ENCODE data around the gene M1AP.
A peak's percentile ranks its signal among the peaks of the same experiment; 100 is the strongest.
"Not testable (repeated sequence)": the region's sequence is repeated elsewhere in the genome, so short reads cannot be mapped to it uniquely, and the experiment has no call there.

M1AP gene

GRCh38 chr2:74572178-74572925 is 75.8 kb downstream of the M1AP start:
- no peak overlapping the region for H3K27ac Mint-ChIP-seq
- no peaks in the 10 kb centered on the region for H3K36me3 Mint-ChIP-seq (ENCODE audit: low read depth)
- peaks cover 45% of the 10 kb centered on the region for H3K4me1 Mint-ChIP-seq (ENCODE audit: low read depth)
- no peak overlapping the region for H3K4me3 Mint-ChIP-seq
- H3K27me3 Mint-ChIP-seq, result peaks cover 8% of the 10 kb centered on the region
- H3K9me3 Mint-ChIP-seq, result peaks cover 6% of the 10 kb centered on the region

- H3K9me3 Mint-ChIP-seq, result peaks cover 6% of the 10 kb centered on the region
- no peak overlapping the region for H3K27ac Mint-ChIP-seq
- no peak overlapping the region for H3K4me3 Mint-ChIP-seq
These were observed 77.1 kb downstream of the M1AP start for GRCh38 chr2:74571058-74571457.

GRCh38 chr2:74569686-74570085 is 78.4 kb downstream of the M1AP start:
- Mint-ChIP-seq H3K27me3 (peaks cover 8% of the 10 kb centered on the region), H3K4me3 (no peak overlapping the region), H3K36me3 (ENCODE audit: low read depth) (no peaks in the 10 kb centered on the region), H3K27ac (no peak overlapping the region), H3K4me1 (ENCODE audit: low read depth) (peaks cover 57% of the 10 kb centered on the region), H3K9me3 (peaks cover 5% of the 10 kb centered on the region)

More at GRCh38 chr2:74571058-74571457, 77.1 kb downstream of the M1AP start:
- no peaks in the 10 kb centered on the region for H3K36me3 Mint-ChIP-seq (ENCODE audit: low read depth)
- H3K4me1 Mint-ChIP-seq (ENCODE audit: low read depth), result peaks cover 53% of the 10 kb centered on the region
- H3K27me3 Mint-ChIP-seq, result peaks cover 8% of the 10 kb centered on the region

GRCh38 chr2:74567881-74568280 is 80.2 kb downstream of the M1AP start:
- peak overlapping the region; percentile 1 for H3K27ac Mint-ChIP-seq
- no peak overlapping the region for H3K4me3 Mint-ChIP-seq
- no peaks in the 10 kb centered on the region for H3K9me3 Mint-ChIP-seq
- peaks cover 43% of the 10 kb centered on the region for H3K4me1 Mint-ChIP-seq (ENCODE audit: low read depth)
- H3K36me3 Mint-ChIP-seq (ENCODE audit: low read depth), result no peaks in the 10 kb centered on the region
- H3K27me3 Mint-ChIP-seq, result peaks cover 13% of the 10 kb centered on the region

GRCh38 chr2:74566754-74567085 is 81.4 kb downstream of the M1AP start:
- H3K4me3 Mint-ChIP-seq, result peak overlapping the region; percentile 68

GRCh38 chr2:74566076-74566753 is 81.9 kb downstream of the M1AP start:
- no peaks in the 10 kb centered on the region for H3K36me3 Mint-ChIP-seq (ENCODE audit: low read depth)
- H3K4me3 Mint-ChIP-seq, result peak overlapping the region; percentile 68
- H3K27me3 Mint-ChIP-seq, result peaks cover 27% of the 10 kb centered on the region
- peaks cover 38% of the 10 kb centered on the region for H3K4me1 Mint-ChIP-seq (ENCODE audit: low read depth)
- H3K9me3 Mint-ChIP-seq, result no peaks in the 10 kb centered on the region
- peak overlapping the region; percentile 90 for H3K27ac Mint-ChIP-seq

More at GRCh38 chr2:74566754-74567085, 81.4 kb downstream of the M1AP start:
- Mint-ChIP-seq H3K36me3 (ENCODE audit: low read depth) (no peaks in the 10 kb centered on the region), H3K27ac (peak overlapping the region; percentile 90), H3K27me3 (peaks cover 22% of the 10 kb centered on the region), H3K9me3 (no peaks in the 10 kb centered on the region), H3K4me1 (ENCODE audit: low read depth) (peaks cover 38% of the 10 kb centered on the region)

- no peaks in the 10 kb centered on the region for H3K9me3 Mint-ChIP-seq
- peaks cover 33% of the 10 kb centered on the region for H3K27me3 Mint-ChIP-seq
- H3K27ac Mint-ChIP-seq, result no peak overlapping the region
- H3K4me3 Mint-ChIP-seq, result no peak overlapping the region
- H3K4me1 Mint-ChIP-seq (ENCODE audit: low read depth), result peaks cover 45% of the 10 kb centered on the region
- no peaks in the 10 kb centered on the region for H3K36me3 Mint-ChIP-seq (ENCODE audit: low read depth)
These were observed 83.9 kb downstream of the M1AP start for GRCh38 chr2:74564222-74564621.

GRCh38 chr2:74562126-74562775 is 85.9 kb downstream of the M1AP start:
- no peak overlapping the region for H3K27ac Mint-ChIP-seq
- H3K36me3 Mint-ChIP-seq (ENCODE audit: low read depth), result no peaks in the 10 kb centered on the region
- peaks cover 26% of the 10 kb centered on the region for H3K4me1 Mint-ChIP-seq (ENCODE audit: low read depth)
- no peaks in the 10 kb centered on the region for H3K9me3 Mint-ChIP-seq
- peaks cover 25% of the 10 kb centered on the region for H3K27me3 Mint-ChIP-seq
- no peak overlapping the region for H3K4me3 Mint-ChIP-seq

- not testable (repeated sequence) for H3K27ac Mint-ChIP-seq
- peaks cover 21% of the 10 kb centered on the region for H3K4me1 Mint-ChIP-seq (ENCODE audit: low read depth)
These were observed 87.1 kb downstream of the M1AP start for GRCh38 chr2:74561022-74561421.

GRCh38 chr2:74560591-74560990 is 87.5 kb downstream of the M1AP start:
- Mint-ChIP-seq H3K4me1 (ENCODE audit: low read depth) (peaks cover 20% of the 10 kb centered on the region), H3K27ac (no peak overlapping the region), H3K36me3 (ENCODE audit: low read depth) (no peaks in the 10 kb centered on the region), H3K27me3 (peaks cover 25% of the 10 kb centered on the region), H3K9me3 (no peaks in the 10 kb centered on the region), H3K4me3 (no peak overlapping the region)

More at GRCh38 chr2:74561022-74561421, 87.1 kb downstream of the M1AP start:
- not testable (repeated sequence) for H3K4me3 Mint-ChIP-seq; H3K36me3 Mint-ChIP-seq (ENCODE audit: low read depth); H3K9me3 Mint-ChIP-seq
- peaks cover 25% of the 10 kb centered on the region for H3K27me3 Mint-ChIP-seq

- no peak overlapping the region for H3K27ac Mint-ChIP-seq
- no peak overlapping the region for H3K4me3 Mint-ChIP-seq
- H3K36me3 Mint-ChIP-seq (ENCODE audit: low read depth), result no peaks in the 10 kb centered on the region
- H3K4me1 Mint-ChIP-seq (ENCODE audit: low read depth), result peaks cover 24% of the 10 kb centered on the region
- H3K27me3 Mint-ChIP-seq, result peaks cover 25% of the 10 kb centered on the region
- no peaks in the 10 kb centered on the region for H3K9me3 Mint-ChIP-seq
These were observed 88.2 kb downstream of the M1AP start for GRCh38 chr2:74559912-74560311.

- Mint-ChIP-seq H3K4me1 (ENCODE audit: low read depth) (peaks cover 27% of the 10 kb centered on the region), H3K4me3 (no peak overlapping the region), H3K36me3 (ENCODE audit: low read depth) (no peaks in the 10 kb centered on the region), H3K27ac (no peak overlapping the region), H3K9me3 (no peaks in the 10 kb centered on the region), H3K27me3 (peaks cover 20% of the 10 kb centered on the region)
These were observed 89.6 kb downstream of the M1AP start for GRCh38 chr2:74558284-74559230.

GRCh38 chr2:74556831-74557370 is 91.2 kb downstream of the M1AP start:
- no peak overlapping the region for H3K4me3 Mint-ChIP-seq

GRCh38 chr2:74556159-74556558 is 92.0 kb downstream of the M1AP start:
- Mint-ChIP-seq H3K27me3 (peaks cover 12% of the 10 kb centered on the region), H3K36me3 (ENCODE audit: low read depth) (no peaks in the 10 kb centered on the region), H3K4me1 (ENCODE audit: low read depth) (peaks cover 23% of the 10 kb centered on the region), H3K4me3 (peak overlapping the region; percentile 94), H3K27ac (no peak overlapping the region), H3K9me3 (no peaks in the 10 kb centered on the region)

More at GRCh38 chr2:74556831-74557370, 91.2 kb downstream of the M1AP start:
- no peaks in the 10 kb centered on the region for H3K9me3 Mint-ChIP-seq
- peaks cover 12% of the 10 kb centered on the region for H3K27me3 Mint-ChIP-seq
- H3K36me3 Mint-ChIP-seq (ENCODE audit: low read depth), result no peaks in the 10 kb centered on the region
- H3K27ac Mint-ChIP-seq, result peak overlapping the region; percentile 34
- H3K4me1 Mint-ChIP-seq (ENCODE audit: low read depth), result peaks cover 23% of the 10 kb centered on the region

Measured in stimulated activated naive CD8-positive, alpha-beta T cell treated with anti-CD3 and anti-CD28 coated beads, Interleukin-15, Interleukin-2, amounts not matched to agents 100 ng/mL and 50 ng/mL, for 24 hours (primary cell).